ENCODE data around the gene VSIG8. TPM values are rescaled to one million over a fixed set of nuclear protein-coding genes. Genes with fewer than 3 reads are reported as not detected.

VSIG8 gene
- total and polyA plus RNA-seq, 2 of the 8 experiments (the other 6 are each of a cell fraction or from before 2014, with no cell fraction given): not detected

DNA sequence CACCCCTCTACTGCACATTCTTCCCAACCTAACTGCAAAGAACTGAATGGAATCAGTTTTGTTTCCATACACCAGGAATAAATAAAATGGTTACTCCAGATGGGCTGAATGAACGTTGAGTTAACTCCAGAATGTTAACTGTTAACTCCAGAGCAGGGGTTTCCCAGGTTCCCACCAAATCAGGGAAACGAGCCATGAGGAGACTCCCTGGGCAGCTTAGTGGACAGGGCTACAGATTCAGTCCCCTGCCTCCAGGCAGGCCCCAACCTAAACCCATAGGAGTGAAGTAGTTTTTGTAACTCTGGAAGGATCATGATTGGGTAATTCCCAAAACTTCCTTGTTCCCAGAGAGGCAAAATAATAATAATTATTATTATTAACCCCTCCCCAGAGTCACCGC, 14.1 kb downstream of the VSIG8 start:
- DNase-seq (ENCODE audit: low read depth in 1 of 2, low spot score in 2 of 2) (no peak), FAIRE-seq (no peak)
- H3K9me3 ChIP-seq (ENCODE audit: insufficient read depth in 2 of 2, low read depth in 1 of 2, low read length in 1 of 2): no peaks in the 10 kb centered on the region
- no peak overlapping the region for H4K91ac ChIP-seq (replicated peaks; ENCODE audit: insufficient read length, low read length)
- H3K9ac ChIP-seq (replicated peaks in 1 of 4; ENCODE audit: extremely low read depth in 1 of 4, low read depth in 3 of 4, low read length in 3 of 4): no peak overlapping the region
- H2BK20ac ChIP-seq (ENCODE audit: low read length): no peak overlapping the region
- no peaks in the 10 kb centered on the region; the same call in 1 of the 2 replicates for H3K23me2 ChIP-seq (ENCODE audit: low read depth, low read length)
- H3K4me2 ChIP-seq (ENCODE audit: insufficient read depth in 1 of 2, low read depth in 2 of 2, low read length in 2 of 2): no peak overlapping the region
- H4K8ac ChIP-seq (ENCODE audit: extremely low read depth, insufficient read depth, low read length): no peak overlapping the region
- H2BK5ac ChIP-seq (ENCODE audit: low read depth, low read length): no peak overlapping the region
- H3K79me2 ChIP-seq (ENCODE audit: control insufficient read depth in 1 of 2, insufficient read depth in 2 of 2, low read length in 2 of 2): no peaks in the 10 kb centered on the region
- H3K56ac ChIP-seq (replicated peaks; ENCODE audit: insufficient read length, low read depth, low read length): no peak overlapping the region
- whole genome bisulfite sequencing, 2 experiments (ENCODE audit: extremely low coverage in 1 of 2, insufficient coverage in 1 of 2, insufficient read length in 1 of 2, insufficient replicate concordance in 2 of 2, low coverage in 1 of 2, low lambda C conversion rate in 2 of 2, missing lambda C conversion rate in 1 of 2): 91% methylated on average over 3 of the region's 3 CpGs; no CpG with 5 or more reads in 1 of the 2 experiments
- H2BK120ac ChIP-seq (replicated peaks; ENCODE audit: low read depth, low read length): no peak overlapping the region
- H3K79me1 ChIP-seq (ENCODE audit: low read depth, low read length): no peaks in the 10 kb centered on the region
- no peak overlapping the region for H2BK15ac ChIP-seq (ENCODE audit: low read length)
- peaks cover 0 to 2% (median under 1%) of the 10 kb centered on the region in 4 experiments; a peak in 1 of 7 replicates for H3K27me3 ChIP-seq (replicated peaks in 1 of 4; ENCODE audit: control insufficient read depth in 3 of 4, extremely low read depth in 1 of 4, insufficient read depth in 3 of 4, low read length in 3 of 4)
- TF ChIP-seq ASH2L (IDR thresholded peaks at IDR 0.05; ENCODE audit: low read length) (no peak), SUZ12 (IDR thresholded peaks at IDR 0.05; ENCODE audit: low read length) (no peak), CHD2 (IDR thresholded peaks at IDR 0.05; ENCODE audit: low read length) (no peak), KDM1A (IDR thresholded peaks at IDR 0.05; ENCODE audit: borderline replicate concordance, low read length) (no peak)
- TF ChIP-seq, protein P1, sequence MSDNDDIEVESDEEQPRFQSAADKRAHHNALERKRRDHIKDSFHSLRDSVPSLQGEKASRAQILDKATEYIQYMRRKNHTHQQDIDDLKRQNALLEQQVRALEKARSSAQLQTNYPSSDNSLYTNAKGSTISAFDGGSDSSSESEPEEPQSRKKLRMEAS (IDR thresholded peaks at IDR 0.05): no peak
- ChIA-PET POLR2A (ENCODE audit: partially characterized antibody) (no interaction called here), CTCF (ENCODE audit: partially characterized antibody) (interaction anchor here (0.6 to 8.0 kb wide), 10 partner anchors 8 to 159 kb away, joined by 3 to 107 read pairs (median 4); partner anchors contain the start of gene TAGLN2)
- H2AFZ ChIP-seq (ENCODE audit: low read length): no peak overlapping the region
- H3K4me1 ChIP-seq (replicated peaks in 1 of 4; ENCODE audit: control insufficient read depth in 3 of 4, insufficient read depth in 4 of 4, low read length in 3 of 4): no peaks in the 10 kb centered on the region; a peak in 1 of 7 replicates
- H2BK12ac ChIP-seq (ENCODE audit: low read depth, low read length): no peak overlapping the region
- no peak overlapping the region for H3K4ac ChIP-seq (replicated peaks; ENCODE audit: insufficient read length, low read depth, low read length)
- no peaks in the 10 kb centered on the region for H3K36me3 ChIP-seq (ENCODE audit: control insufficient read depth in 2 of 4, insufficient read depth in 4 of 4, low read length in 3 of 4)
- H3K14ac ChIP-seq (ENCODE audit: insufficient read length): no peak overlapping the region
- H2AK5ac ChIP-seq (ENCODE audit: low read depth, low read length): no peak overlapping the region
- no peak overlapping the region for H4K5ac ChIP-seq (ENCODE audit: insufficient read length, low read depth, low read length)
- H3K23ac ChIP-seq (ENCODE audit: insufficient read length): no peak overlapping the region
- H3K27ac ChIP-seq (ENCODE audit: low read depth, low read length): no peak overlapping the region
- no peak overlapping the region for H3K4me3 ChIP-seq (ENCODE audit: extremely low read depth in 1 of 4, insufficient read depth in 2 of 4, low read depth in 3 of 4, low read length in 4 of 4)
- H4K20me1 ChIP-seq (replicated peaks in 1 of 2; ENCODE audit: control insufficient read depth in 1 of 2, insufficient read depth in 2 of 2, low read length in 2 of 2): peaks cover 0 to 2% of the 10 kb centered on the region in 2 experiments
- H3K18ac ChIP-seq (ENCODE audit: extremely low read depth, low read length): no peak overlapping the region
